Body of pancreas (tissue), 4 donors: ENCODE results near the gene NOTUM.

Experiments used
- POLR2A ChIP-seq, 3 donors: fragments of 450-650 bp; IDR thresholded peaks; one replicate each; pipeline ENCODE4 v1.6.1; 2016; ENCODE audit warnings: antibody characterized with exemption in 3 of 3, mild to moderate bottlenecking in 2 of 3
- TF ChIP-seq, protein P1 (sequence below), 7 experiments: fragments of 450-650 bp in 4 of 7; fragments of 200-600 bp in 3 of 7; sonication (generic) in 3 of 7; IDR thresholded peaks; one replicate each; pipeline ENCODE4 v1.5.1; 2016 to 2019; ENCODE audit warnings: antibody characterized with exemption in 7 of 7

- TF ChIP-seq, protein P1, sequence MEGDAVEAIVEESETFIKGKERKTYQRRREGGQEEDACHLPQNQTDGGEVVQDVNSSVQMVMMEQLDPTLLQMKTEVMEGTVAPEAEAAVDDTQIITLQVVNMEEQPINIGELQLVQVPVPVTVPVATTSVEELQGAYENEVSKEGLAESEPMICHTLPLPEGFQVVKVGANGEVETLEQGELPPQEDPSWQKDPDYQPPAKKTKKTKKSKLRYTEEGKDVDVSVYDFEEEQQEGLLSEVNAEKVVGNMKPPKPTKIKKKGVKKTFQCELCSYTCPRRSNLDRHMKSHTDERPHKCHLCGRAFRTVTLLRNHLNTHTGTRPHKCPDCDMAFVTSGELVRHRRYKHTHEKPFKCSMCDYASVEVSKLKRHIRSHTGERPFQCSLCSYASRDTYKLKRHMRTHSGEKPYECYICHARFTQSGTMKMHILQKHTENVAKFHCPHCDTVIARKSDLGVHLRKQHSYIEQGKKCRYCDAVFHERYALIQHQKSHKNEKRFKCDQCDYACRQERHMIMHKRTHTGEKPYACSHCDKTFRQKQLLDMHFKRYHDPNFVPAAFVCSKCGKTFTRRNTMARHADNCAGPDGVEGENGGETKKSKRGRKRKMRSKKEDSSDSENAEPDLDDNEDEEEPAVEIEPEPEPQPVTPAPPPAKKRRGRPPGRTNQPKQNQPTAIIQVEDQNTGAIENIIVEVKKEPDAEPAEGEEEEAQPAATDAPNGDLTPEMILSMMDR (IDR thresholded peaks at IDR 0.05): no peak
- no peak for TF ChIP-seq POLR2A (IDR thresholded peaks at IDR 0.05)
These were observed 19.8 kb upstream of the NOTUM start for GRCh38 chr17:81980707-81981343.
